HG03342 (cell line): ENCODE results near the gene TCAP.

Experiments
- ATAC-seq: cut with Tn5 transposase; IDR thresholded peaks from one replicate; pipeline ENCODE4 v1.9.1; 2021; ENCODE audit warnings: mild to moderate bottlenecking, moderate library complexity; ENCODE audit not compliant: unreplicated experiment

TCAP gene

DNA sequence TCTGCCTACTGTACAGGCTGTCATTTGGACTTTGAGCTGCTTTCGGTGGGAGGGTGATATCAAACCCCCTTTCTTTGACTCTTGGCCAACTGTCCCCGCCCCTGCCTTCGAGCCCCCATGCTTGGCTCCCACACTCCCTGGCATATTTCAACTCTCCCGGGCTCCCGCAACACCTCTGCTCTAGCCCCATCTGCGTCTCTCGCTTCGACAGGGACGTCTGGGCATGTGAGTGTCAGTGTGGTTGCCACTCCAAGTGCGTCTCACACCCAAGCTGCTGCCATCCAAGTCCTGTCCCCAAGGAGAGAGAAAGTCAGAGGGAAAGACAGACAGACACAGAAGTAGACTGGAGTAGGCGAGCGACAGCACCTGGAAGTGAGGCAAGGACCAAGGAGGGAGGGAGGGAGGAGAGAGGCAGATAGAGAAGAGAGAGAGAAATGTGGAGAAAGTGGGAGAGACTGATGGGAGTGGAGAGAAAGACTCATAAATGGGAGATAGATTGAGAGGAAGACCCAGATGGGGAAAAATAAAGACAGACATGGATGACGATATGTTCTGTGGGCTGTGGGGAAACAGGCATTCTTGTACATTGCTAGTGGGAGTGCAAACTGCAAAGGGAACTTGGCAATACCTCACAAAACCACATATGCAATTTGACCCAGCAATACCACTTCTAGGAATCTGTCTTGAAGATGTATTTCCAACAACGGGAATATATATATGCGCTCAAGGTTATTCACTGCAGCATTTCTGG is 16.4 kb upstream of the TCAP start:
- ATAC-seq: no peak

DNA sequence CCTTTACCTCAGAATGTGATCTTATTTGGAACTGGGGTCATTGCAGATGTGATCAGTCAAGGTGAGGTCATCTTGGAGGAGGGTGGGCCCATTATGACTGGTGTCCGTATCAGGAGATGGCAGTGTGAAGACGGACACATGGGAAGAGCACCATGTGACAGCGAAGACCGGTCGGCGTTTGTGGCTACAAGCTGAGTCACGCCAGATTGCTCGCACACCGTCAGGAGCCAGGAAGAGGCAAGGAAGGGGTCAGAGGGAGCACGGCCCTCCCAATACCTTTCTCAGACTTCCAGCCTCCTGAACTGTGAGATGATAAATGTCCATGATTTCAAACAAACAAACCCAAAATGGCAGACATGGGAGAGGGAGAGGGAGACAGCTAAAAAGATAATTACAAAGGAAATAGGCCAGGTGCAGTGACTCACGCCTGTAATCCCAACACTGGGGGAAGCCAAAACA is 15.0 kb upstream of the TCAP start:
- no peak for ATAC-seq

DNA sequence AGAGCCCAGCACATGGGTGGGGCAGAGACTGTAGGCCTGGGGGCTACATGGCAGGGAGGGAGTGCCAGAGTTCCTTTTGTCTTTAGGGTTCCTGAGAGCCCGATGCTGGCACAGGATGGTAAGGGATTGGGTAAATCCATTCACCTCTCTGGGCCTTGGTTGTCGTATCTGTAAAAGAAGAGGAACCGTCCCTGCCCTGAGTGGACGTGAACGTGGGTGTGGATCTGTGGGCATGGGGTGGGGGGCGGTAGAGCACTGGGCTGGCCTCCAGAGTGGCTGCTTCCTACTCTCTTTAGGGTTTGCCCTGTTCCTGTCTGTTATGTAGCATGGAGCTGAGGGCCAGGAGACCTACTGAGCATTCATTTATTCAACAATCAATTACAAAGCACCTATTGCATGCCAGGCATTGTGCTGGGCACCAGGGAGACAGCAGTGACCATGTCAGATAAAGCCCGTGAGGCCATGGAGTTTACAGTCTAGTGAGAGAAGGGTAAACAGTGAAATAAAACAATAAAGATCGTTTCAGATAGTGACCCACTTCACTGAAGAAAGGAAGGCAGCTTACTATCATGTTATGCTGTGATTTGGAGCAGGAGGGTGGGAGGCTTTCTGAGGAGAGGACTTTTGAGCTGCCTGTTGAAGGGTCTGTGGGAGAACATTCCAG is 13.1 kb upstream of the TCAP start:
- no peak for ATAC-seq

DNA sequence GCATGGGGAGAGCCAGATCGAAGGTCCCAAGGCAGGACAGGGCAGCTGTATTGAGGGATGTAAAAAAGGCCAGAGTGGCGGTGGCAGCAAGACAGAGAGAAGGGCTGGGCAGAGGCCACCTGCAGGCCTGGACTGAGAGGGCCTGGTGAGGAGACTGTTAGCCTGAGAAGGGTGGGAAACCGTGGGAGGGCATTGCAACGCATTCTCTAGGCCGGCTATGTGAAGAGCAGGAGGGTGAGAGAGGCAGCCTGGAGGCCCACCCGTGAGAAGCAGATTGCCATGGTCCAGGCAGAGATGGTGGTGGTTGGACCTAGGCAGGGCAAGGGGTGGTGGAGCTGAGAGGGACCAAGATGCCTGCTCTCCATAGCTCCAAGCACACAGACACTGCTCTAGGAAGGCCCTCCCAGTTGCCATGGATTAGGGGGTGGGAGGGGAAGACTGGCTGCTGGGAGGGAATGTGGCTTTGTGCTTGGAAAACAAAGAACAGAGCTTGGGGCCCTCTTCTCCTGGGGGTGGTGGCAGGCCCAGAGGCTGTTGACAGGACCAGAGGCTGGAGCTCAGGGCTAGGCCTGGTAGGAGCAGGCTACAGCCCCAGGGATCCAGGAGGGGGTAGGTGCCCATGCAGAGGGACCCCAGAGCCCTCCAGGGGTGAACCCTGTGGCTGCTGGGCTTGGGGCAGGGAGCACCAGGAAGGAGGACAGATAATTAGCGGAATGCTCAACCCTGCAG is 12.4 kb upstream of the TCAP start:
- ATAC-seq: no peak

DNA sequence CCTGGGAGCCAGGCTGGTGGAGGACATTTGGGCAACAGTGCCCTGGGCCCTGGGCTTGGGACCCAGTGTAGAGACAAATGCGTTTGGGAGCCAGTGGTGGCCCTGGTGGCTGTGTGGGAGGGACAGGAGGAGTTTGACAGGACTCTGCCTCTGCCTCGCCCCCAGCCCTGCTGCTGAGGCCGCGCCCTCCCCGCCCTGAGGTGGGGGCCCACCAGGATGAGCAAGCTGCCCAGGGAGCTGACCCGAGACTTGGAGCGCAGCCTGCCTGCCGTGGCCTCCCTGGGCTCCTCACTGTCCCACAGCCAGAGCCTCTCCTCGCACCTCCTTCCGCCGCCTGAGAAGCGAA is 11.9 kb upstream of the TCAP start:
- no peak for ATAC-seq

DNA sequence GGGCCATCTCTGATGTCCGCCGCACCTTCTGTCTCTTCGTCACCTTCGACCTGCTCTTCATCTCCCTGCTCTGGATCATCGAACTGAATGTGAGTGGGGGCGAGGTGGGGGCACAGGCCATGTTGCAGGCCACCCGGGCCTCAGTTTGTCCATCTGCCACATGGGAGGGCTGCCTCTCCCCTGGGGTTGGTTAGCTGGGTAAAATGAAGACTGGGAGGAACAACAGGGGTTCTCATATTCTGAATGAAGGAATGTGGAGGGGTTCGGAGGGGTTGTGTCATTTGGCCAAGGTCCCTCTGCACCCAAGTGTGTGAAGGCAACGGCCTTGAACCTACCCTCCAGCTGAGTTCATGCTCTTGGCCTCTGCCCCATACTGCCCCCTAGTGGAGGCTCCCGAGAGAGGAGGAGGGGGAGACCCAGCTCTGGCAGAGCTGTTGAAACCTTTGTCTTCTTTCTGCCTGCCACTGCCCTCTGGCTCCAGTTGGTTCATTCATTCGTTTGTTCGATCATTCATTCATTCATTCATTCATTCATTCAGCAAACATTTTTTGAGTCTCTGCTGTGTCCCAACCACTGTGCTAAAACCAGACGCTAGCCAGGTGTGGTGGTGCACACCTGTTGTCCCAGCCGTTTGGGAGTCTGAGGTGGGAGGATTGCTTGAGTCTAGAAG is 11.4 kb upstream of the TCAP start:
- ATAC-seq: no peak

DNA sequence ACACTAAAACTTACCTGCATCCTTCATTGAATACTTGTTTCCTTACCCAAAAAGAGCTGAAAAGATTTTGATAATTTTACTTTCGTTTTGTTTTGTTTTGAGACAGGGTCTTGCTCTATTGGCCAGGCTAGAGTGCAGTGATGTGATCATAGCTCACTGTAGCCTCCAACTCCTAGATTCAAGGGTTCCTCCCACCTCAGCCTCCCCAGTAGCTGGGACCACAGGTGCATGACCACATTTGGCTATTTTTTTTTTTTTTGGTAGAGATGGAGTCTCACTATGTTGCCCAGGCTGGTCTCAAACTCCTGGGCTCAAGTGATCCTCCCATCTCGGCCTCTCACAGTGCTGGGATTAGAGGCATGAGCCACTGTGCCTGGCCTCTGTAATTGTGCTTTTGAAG is 10.0 kb upstream of the TCAP start:
- no peak for ATAC-seq

DNA sequence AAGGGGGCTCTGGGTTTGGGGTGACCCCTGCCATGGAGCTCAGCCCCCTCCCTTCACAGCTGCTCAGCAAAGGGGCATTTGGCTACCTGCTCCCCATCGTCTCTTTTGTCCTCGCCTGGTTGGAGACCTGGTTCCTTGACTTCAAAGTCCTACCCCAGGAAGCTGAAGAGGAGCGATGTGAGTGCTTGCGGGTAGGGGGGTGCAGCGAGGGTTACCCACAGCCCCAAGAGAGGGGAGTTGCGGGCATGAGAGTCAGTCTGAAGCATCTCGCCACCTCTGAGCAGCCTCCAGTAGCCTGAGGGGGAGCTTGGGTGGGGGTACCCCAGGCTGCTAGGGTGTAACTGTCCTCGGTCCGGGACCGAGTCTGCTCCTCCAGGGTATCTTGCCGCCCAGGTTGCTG is 6.8 kb upstream of the TCAP start:
- ATAC-seq: no peak

DNA sequence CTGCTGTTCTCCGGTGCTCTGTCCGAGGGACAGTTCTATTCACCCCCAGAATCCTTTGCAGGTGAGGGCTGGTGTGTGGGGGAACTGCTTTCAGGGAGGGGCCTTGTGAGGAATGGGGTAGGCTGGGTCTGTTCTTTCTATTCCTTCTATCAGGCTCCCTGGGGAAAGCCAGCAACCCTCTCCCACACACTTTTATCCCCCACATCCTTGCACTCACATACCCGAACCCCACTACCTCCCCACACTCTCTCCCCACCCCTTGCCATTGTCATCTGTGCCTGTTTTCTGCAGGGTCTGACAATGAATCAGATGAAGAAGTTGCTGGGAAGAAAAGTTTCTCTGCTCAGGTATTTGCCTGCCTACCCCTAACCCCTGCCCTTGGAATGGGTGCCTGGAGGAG is 6.4 kb upstream of the TCAP start:
- ATAC-seq: no peak

DNA sequence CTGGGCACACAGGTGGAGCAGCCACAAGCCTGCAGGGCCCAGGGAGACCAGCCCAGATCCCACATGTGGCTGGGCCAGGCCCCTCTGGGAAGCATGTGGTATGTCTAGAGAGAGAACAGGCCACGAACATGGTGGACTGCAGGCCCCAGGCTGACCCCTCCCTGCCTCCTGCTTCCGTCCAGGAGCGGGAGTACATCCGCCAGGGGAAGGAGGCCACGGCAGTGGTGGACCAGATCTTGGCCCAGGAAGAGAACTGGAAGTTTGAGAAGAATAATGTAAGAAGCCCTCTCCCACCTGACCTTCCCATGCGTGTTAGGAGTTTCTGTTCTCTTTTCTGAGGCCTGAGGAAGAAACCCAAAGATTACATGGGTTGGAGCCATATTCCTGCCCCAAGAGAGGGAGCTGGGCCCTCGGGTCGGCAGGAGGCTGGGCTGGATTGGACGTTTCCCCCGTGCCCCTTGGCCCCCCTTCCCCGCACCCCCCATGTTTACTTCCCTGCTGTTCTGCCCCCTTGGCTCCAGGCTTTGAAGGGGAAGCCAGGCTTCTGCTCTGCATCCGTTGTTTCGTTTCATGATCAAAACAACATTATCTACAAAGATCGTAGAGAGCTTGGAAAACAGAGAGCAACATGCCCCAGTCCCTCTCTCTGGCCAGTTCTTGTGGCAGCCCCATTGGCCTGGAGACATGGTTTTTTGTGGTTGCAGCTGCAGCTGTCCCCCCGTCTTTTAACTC is 5.7 kb upstream of the TCAP start:
- no peak for ATAC-seq

DNA sequence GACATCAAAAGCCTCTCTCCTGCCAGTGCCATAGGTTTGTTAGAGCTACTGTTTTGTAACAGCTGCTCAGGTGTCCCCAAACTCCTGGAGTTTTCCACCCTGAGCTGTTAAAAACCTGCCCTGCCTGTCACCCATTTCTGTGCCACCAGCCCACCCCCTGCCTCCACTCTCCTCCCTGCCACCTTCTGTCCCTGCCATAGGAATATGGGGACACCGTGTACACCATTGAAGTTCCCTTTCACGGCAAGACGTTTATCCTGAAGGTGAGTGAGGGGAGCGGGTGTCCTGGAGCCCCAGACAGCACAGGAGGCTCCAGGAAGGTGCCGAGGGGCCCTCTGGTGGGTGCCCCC is 5.2 kb upstream of the TCAP start:
- no peak for ATAC-seq

DNA sequence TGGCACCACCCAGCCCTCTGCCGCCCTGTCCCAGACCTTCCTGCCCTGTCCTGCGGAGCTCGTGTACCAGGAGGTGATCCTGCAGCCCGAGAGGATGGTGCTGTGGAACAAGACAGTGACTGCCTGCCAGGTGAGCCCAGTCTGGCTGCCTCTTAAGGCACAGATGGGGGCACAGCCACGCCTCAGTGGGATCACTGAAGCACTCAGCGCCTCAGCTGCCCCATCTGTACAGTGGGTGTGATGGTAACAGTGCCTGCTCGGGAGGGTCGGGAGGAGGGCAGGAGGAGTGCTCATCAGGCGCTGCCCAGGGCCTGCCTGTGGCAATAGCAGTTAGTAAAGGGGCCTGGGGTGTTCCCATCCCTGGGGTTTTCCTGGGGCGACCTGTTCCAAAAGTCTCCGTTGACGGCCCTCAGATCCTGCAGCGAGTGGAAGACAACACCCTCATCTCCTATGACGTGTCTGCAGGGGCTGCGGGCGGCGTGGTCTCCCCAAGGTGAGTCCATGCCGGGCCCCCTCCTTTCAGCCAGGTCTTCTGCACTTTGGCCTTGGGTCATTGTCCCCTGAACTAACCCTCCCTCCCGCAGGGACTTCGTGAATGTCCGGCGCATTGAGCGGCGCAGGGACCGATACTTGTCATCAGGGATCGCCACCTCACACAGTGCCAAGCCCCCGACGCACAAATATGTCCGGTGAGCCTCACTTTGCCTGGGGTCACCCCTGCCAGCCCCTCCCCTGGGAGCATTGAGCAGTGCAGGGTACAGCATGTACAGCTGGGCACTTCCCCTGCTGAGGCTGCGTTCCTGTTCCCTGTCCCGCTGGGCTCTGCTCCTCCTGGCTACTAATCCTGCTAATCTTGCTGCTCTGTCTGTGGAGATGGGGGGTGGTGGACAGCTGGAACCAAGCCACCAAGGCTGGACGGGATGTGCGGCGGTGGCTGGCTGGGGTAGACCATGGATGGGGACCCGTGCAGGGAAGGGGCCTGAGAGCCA is 4.5 kb upstream of the TCAP start:
- no peak for ATAC-seq

DNA sequence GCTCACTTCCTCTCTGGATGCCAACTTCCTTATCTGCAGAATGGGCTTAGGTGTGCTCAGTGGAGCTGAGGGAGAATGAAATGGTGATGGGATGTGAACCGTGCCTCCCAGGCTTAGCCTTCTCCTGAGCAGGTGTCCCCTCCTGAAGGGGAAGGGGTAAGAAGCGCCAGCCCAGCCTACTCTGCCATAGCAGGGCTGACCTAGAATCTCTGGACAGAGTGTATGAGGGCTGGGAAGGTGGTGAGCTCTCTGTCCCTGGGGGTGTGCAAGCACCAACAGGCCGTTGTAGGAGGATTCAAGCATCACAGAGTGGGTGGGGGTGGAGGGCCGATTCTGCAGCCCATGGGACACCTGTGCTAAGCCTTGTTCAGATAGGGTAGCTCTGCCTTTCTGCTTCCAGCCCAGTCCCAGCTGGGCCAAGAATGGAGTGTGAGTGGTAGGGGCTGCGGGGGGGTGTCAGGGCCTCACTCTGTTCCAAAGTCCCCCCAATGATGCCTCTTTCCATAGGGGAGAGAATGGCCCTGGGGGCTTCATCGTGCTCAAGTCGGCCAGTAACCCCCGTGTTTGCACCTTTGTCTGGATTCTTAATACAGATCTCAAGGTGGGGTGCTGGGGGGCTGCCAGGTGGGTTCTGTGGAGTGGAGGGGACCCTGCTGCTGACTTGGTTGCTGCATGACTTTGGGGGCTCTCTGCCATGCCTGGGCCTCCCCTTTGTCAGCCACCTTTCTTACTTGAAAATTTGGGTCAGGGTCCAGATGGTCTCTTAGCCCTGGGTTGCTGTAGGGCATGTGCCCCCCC is 3.2 kb upstream of the TCAP start:
- no peak for ATAC-seq

DNA sequence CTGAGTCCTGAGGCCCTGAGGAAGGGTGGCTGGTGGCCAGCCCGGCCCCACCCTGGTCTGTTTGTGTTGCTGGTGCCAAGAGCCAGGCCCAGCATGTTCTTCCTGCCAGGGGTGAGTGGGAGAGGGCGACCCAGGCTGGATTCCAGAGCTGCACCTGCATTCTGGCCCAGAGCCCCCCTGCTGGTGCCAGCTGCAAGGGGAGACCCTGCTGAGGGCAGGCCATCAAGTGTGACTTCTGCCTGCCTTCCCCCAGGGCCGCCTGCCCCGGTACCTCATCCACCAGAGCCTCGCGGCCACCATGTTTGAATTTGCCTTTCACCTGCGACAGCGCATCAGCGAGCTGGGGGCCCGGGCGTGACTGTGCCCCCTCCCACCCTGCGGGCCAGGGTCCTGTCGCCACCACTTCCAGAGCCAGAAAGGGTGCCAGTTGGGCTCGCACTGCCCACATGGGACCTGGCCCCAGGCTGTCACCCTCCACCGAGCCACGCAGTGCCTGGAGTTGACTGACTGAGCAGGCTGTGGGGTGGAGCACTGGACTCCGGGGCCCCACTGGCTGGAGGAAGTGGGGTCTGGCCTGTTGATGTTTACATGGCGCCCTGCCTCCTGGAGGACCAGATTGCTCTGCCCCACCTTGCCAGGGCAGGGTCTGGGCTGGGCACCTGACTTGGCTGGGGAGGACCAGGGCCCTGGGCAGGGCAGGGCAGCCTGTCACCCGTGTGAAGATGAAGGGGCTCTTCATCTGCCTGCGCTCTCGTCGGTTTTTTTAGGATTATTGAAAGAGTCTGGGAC is 2.4 kb upstream of the TCAP start:
- ATAC-seq: no peak

DNA sequence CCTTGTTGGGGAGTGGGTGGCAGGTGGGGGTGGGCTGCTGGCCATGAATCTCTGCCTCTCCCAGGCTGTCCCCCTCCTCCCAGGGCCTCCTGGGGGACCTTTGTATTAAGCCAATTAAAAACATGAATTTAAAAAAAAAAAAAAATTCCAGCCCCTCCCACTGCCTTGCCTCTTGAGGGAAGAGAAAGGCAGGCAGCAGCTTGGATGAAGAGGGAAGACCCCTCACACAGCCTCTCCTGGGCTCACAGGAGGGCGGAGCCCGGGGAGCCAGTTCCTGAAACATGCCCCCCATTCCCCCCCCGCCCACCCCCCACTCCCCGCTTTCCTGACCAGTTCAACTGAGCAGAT is 1.8 kb upstream of the TCAP start:
- no peak for ATAC-seq

DNA sequence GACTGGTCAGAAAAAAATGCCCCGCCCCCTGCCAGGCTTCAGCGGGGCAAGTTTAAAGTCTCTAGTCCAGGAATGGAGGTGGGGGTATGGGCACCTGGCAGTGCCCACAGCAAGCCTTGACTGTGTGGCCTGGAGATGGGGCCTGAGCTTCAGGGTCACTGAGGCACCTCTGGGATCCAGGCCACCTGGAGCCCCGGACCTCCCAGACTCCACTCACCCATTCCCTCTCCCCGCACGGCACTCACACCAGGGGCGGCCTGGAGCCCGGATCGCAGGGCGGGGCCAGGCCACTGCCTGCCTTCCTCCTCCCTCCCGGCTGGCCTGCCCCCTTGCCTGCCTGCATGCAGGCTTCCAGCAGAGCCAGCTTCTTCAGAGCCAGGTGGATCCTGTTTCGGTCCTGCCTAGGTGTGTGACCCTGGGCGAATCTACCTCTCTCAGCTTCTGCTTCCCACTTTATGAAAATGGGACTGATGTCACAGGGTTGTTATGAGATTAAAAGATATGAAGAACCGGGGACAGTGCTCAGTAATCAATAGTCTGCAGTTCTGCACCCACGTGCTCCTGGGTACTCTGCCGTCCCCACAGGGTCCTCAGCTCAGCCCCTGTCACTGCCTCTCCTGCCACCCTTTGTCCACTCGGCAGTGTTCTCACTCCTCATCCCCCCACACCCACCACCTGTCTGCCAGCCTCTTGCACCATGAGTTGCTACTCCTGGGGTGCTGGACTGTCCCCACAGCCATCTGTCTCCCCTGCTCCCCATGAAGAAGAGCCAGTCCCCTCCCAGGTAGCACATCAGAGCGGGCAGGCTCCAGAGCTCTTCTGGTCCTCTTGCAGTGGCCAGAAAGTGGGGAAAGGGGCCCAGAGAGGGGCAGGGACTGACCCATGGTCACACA is 1.2 kb upstream of the TCAP start:
- no peak for ATAC-seq

DNA sequence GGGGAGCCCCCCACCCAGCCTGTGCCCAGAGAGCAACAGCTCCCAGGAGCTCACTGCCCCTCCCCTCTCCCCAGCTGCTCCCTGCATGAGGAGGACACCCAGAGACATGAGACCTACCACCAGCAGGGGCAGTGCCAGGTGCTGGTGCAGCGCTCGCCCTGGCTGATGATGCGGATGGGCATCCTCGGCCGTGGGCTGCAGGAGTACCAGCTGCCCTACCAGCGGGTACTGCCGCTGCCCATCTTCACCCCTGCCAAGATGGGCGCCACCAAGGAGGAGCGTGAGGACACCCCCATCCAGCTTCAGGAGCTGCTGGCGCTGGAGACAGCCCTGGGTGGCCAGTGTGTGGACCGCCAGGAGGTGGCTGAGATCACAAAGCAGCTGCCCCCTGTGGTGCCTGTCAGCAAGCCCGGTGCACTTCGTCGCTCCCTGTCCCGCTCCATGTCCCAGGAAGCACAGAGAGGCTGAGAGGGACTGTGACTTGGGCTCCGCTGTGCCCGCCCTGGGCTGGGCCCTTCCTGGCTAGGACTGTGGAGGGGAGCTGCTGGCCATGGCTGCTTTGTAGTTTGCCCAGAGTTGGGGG is 584 bp downstream of the TCAP start:
- ATAC-seq: no peak
